TTC549 (cell line): ENCODE results near the gene RAB25.

Experiments
- FAIRE-seq: peaks from 2 replicates; lab custom pipeline; 2012; peaks lifted over from hg19 to GRCh38; lab: Jason Lieb, UNC

Gene RAB25

DNA sequence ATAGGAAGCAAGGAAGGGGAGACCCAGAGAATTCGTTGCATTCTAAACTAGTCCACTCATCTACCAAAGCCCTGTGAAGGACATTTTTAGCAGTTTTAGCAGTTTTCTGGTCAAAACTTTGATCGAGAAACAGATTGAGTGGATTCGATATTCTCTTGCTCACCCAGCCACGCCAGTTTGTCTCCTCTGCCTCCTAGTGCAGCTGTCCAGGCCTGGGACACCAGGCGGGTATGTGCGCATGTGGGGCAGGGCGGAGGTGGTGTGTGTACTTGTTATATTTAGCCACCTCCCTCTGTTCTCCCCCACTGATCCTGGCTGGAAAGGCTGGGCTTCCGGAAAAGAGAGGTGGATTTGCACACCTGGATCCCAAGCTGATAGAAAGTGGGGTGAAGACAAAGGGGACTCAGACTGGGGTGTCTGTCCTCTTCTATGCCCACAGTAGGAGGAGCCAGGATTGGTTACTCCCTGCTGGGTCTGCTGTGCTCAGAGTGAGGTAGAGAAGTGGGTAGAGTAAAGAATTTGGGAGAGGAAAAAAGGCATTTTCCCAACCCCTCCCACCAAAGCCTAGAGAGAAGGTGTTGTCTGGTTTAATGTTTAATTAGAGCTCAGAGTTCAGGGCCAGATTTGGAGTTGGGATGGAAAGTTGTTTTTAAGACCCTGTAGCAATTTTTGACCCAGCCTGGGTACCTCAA lies 57.4 kb downstream of the RAB25 start:
- no peak for FAIRE-seq

DNA sequence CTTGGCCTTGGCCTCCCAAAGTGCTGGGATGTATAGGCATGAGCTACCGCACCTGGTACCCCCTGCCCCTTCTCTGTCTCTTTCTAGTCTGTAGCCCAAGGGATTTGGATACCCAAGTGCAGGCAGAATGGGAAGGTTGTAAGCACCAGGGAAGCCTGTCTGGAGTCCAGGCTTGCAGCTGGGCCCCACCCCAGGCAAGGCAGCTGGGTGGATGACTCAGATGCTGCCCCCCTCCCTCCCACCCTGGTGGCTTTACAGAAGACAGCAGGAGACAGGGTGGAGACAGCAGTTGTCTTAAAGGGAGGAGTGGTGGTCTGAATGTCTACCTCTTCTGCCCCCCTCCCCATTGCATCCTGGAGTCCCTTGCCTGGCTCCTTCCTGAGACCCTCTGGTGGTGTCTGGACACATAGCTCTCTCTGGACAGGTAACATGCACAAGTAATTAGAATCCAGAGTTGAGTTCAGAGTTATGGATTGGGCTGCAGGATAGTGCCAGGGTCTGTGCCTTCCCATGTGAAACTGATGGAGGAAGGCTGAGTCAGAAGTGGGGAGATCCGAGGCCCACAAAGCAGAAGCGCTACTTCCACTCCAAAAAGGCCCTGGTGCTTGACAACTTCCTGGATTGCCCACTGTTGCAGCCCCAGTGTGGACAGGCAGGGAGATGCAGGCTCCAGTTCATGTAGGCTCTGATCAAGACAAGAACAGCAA lies 58.7 kb downstream of the RAB25 start:
- FAIRE-seq = no peak
